Stimulated activated CD8-positive, alpha-beta memory T cell treated with anti-CD3 and anti-CD28 coated beads, Interleukin-15, amount 100 ng/mL, for 1 hour (primary cell): ENCODE measurements around the gene AMACR.

Experiments used
- DNase-seq: peaks from one replicate; pipeline ENCODE4 v3.0.0-alpha.2; 2020; ENCODE audit warnings: low read depth

Gene AMACR

GRCh38 chr5:34005681-34006080 lies 2.2 kb downstream of the AMACR start:
- DNase-seq: no peak

GRCh38 chr5:34005211-34005610 lies 2.6 kb downstream of the AMACR start:
- no peak for DNase-seq

- no peak for DNase-seq
These were observed 3.9 kb downstream of the AMACR start for GRCh38 chr5:34003941-34004340.

GRCh38 chr5:34002629-34003328 lies 5.1 kb downstream of the AMACR start:
- no peak for DNase-seq

GRCh38 chr5:34001241-34001841 lies 6.5 kb downstream of the AMACR start:
- DNase-seq: no peak

GRCh38 chr5:33999978-34000377 lies 7.9 kb downstream of the AMACR start:
- no peak for DNase-seq

- DNase-seq: no peak
These were observed 10.4 kb downstream of the AMACR start for GRCh38 chr5:33997331-33997983.

- DNase-seq: no peak
These were observed 12.0 kb downstream of the AMACR start for GRCh38 chr5:33995865-33996264.

GRCh38 chr5:33994845-33995244 lies 13.0 kb downstream of the AMACR start:
- DNase-seq: no peak

GRCh38 chr5:33992864-33993263 lies 15.0 kb downstream of the AMACR start:
- no peak for DNase-seq

- no peak for DNase-seq
These were observed 22.4 kb downstream of the AMACR start for GRCh38 chr5:33985447-33985846.

GRCh38 chr5:33984671-33985124 lies 23.2 kb downstream of the AMACR start, which contains the start of gene SLC45A2:
TSS of gene SLC45A2 (minus strand) at chr5:33984693. CDS start at chr5:33984583, 110 bp downstream.
- DNase-seq: no peak

- DNase-seq: no peak
These were observed 23.7 kb downstream of the AMACR start for GRCh38 chr5:33984178-33984577.

GRCh38 chr5:33981408-33982162 lies 26.3 kb downstream of the AMACR start:
- DNase-seq: no peak

- no peak for DNase-seq
These were observed 27.8 kb downstream of the AMACR start for GRCh38 chr5:33980030-33980429.

- no peak for DNase-seq
These were observed 29.5 kb downstream of the AMACR start for GRCh38 chr5:33978306-33978705.

GRCh38 chr5:33976307-33976706 lies 31.5 kb downstream of the AMACR start:
- no peak for DNase-seq

- DNase-seq: no peak
These were observed 32.0 kb downstream of the AMACR start for GRCh38 chr5:33975852-33976251.

- DNase-seq: no peak
These were observed 34.6 kb downstream of the AMACR start for GRCh38 chr5:33973271-33973670.

- DNase-seq: no peak
These were observed 38.0 kb downstream of the AMACR start for GRCh38 chr5:33969572-33970452.

GRCh38 chr5:33968211-33969005 lies 39.4 kb downstream of the AMACR start:
- no peak for DNase-seq
